Measurements from ENCODE around the gene KIAA0319L.

DNA sequence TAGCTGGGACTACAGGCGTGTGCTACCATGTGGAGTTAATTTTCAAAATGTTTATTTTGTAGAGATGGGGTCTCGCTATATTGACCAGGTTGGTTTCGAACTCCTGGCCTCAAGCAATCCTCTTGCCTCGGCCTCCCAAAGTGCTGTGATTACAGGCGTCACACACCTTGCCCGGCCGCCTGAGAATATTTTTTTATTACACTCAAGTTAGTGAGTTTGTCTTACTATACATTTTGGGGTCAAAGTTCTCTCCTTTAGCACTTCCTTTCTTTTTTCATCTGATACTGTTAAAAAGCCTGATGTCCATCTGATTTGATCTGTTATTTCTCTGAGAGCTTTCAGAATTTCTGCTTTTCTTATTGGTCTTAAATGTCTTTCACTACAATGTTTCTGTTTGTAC lies 128.8 kb downstream of the KIAA0319L start:
- TF ChIP-seq EZH2 (IDR thresholded peaks at IDR 0.05; ENCODE audit: insufficient read depth, poor library complexity, severe bottlenecking) (no peak), EZH2phosphoT487 (IDR thresholded peaks at IDR 0.05; ENCODE audit: insufficient read depth, low read depth) (no peak)
